NCI-H510A treated with DMSO at 0.1 percent for 48 hours (cell line): ENCODE results near the gene NAA10.
"Not testable (repeated sequence)": the region's sequence is repeated elsewhere in the genome, so short reads cannot be mapped to it uniquely, and the experiment has no call there.

Experiments used
- DNase-seq: peaks from one replicate; lab custom pipeline; 2025; lab: John Stamatoyannopoulos, UW

The NAA10 gene

DNA sequence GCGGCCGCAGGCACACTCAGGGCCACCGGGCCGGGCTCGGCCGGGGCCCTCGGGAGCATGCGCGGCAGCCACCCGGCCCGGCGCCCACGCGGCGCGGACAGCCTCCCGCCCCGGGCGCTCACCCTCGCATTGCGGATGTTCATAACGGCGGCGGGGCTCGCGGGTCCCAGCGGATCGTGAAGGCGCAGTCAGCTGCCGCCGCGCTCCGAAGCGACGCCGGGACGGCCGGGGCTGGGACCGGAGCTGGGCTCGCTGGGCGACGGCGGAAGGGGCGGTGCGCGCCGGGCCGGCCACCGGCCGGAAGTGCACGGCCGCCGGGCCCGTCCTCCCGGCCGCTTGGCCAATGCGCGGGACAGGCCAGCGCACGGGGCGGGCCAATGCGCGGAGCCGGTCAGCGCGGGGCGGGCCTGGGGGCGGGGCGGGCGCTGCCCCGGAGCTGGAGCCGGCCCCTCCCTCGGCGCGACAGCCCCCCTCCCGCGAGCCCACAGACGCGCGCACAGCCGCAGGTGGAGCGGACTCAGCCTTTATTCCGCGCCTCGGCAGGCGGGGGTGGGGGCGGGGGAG is at the start of gene NAA10:
Gene NAA10, minus strand, starts transcription at position 276 of the 564 bp plus-strand sequence. Its CDS starts 133 bp downstream, at position 143.
- peak; percentile 35 for DNase-seq

DNA sequence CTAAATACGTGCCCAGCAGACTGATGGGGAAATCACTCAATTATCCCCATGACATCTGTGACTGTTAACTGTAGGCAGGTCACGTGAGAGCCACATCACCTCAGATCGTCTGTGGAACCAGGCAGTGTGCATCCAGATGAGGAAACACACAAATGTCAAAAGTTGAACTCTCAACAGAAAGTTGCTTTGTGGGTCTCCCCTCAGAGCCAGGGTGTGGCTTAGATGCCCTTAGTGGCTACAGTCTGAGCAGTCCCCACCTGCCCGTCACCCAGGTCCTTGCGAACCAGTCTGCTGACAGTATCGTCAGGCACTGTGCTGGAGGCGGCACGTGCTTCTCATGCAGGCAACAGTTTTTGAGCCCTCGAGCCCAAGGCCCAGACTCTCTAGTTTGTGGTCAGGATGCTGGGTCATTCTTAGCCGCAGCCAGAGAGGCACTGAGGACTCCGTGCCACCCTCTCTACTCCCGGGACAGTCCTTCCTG is 48.5 kb upstream of the NAA10 start:
- no peak for DNase-seq

DNA sequence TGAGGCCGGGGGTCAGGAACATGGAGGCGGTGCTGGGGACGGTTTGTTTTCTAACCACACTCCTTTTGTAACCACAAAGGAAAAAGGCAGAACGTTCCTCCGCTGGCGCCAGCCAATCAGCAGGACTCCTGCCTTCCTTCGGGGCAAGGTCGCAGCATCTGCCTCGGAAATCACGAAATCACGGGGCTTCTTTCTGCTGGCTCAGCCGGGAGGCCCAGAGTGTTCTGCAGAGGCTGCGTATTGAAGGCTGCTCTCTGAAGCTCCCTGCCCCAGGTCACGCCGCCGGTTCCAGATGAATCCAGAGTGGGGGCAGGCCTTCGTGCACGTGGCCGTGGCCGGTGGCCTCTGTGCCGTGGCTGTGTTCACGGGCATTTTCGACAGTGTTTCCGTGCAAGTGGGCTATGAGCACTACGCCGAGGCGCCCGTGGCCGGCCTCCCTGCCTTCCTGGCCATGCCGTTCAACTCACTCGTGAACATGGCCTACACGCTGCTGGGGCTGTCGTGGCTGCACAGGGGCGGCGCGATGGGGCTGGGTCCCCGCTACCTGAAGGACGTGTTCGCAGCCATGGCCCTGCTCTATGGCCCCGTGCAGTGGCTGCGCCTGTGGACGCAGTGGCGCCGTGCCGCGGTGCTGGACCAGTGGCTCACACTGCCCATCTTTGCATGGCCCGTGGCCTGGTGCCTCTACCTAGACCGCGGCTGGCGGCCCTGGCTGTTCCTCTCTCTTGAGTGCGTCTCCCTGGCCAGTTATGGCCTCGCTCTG is 47.1 kb upstream of the NAA10 start:
- DNase-seq = no peak

DNA sequence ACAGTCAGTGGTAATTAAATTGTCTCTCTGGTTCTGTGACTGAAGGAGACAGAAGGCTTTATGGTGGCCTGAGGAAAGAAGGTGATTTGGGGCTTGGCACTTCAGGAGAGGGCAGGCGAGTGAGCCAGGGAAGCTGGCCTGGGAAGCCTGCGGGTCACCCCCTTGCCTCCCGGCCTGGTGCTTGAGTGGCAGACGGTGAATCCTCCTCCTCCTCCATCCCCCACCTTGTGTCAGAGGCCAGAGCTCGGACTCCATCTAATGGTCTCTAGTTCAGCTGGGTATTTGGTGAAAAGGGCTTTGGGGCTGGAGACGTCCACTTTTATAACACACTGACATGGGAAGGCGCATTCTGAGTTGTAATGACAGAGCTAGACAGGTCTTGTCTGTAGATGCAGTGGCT is 46.4 kb upstream of the NAA10 start:
- no peak for DNase-seq

DNA sequence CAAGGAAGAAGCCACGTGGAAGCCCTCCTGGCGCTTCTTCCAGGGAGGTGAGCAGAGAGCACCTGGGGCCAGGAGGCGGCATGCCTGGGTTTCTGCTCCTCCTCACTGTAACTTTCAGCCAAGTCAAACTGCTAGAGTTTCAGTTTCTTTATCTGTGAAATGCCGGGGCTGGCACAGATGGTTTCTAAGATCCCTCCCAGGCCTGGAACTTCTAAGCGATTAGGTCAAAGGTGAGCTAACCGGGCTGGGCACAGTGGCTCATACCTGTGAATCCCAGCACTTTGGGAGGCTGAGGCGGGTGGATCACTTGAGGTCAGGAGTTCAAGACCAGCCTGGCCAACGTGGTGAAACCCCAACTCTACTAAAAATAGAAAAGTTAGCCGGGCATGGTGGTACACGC is 45.6 kb upstream of the NAA10 start:
- DNase-seq = not testable (repeated sequence)

DNA sequence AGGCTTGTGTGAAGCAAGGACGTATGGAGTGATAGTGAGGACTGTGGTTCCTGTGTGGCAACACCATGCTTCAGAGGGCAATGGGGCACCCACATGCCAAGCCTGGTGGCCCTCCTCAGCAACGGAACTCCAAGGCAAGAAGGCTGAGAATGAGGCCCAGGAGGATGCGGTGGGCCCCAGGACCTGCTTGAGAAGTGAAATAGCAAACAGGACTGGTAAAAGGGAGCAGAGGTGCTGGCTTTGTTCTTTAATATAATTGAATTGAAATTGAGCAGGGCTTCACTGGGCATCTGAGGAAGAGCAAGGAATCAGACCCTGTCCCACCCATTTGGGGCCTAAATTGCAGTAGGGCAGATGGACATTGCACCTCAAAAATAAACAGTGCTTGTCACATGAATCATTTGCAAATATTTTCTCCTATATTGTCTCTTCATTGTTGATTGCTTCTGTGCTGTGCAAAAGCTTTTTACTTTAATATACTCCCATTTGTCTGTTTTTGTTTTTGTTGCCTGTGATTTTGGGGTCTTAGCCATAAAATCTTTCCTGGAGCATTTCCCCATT is 40.0 kb upstream of the NAA10 start:
- no peak for DNase-seq

DNA sequence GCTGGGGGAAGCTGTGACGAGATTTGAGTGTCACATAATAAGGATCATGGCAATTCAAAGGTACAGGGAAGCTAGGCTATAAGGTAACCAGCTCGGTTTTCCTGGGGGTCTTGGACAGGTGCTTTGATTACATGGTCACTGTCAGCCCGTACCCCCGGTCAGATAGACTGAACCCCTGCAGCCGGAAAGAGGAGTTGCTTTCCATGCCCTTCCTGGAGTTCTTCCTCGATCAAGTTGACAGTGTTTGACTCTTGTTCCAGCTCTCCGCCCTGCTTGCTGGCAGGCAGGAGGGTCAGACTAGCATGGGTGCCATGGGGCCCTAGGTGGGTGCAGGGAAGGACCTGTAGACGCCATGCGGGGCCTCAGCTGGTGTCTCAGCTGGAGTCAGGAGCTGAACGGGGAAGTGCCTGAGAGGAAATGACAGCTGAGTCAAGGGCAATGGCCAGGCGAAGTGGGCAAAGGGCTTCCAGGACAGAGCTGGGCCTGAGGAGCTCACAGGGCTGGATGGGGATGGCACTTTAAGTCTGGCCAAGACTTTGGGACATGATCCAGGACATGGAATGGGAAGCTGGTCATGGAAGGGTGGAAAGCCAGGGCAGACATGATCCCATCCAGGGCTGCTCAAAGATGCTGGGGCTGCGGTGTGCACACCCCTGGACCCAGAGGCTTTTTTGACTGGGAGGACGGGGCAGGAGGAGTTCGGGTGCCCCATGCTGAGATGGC is 39.3 kb upstream of the NAA10 start:
- no peak for DNase-seq

DNA sequence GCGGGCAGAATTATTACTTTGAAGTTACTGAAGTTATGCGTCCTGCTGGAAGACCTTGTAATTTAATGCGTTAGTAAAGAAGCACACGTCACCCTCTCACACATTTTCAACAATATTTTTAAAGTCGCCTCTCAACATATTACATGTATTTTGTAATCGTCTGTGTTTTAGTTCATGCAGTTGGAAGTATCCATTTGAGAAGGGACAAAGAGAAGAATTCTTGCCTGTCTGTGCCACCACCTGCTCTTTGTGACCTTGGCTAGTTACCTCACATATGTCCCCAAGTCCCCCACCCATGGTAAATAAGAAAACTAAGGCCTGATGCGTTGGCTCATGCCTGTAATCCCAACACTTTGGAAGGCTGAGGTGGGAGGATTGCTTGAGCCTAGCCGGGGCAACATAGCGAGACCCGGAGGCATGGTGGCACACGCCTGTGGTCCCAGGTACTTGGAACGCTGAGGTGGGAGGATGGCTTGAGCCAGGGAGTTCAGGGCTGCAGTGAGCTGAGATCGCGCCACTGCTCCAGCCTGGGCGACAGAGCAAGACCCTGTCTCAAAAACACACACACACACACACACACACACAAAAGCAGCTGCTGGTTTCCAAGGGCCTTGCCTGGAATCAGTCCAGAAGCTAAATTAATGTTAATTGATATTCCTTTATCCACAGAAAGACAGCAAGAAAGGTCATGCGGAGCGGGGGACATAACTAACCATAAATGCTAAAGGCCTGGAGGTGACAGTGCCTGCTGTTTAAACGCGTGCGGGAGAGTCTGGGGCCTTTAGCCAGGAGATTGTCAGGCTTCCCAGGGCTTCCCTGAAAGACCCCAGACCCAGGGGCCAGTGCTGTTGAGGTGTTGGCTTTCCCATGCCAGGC is 38.5 kb upstream of the NAA10 start:
- peak; percentile 6 for DNase-seq

DNA sequence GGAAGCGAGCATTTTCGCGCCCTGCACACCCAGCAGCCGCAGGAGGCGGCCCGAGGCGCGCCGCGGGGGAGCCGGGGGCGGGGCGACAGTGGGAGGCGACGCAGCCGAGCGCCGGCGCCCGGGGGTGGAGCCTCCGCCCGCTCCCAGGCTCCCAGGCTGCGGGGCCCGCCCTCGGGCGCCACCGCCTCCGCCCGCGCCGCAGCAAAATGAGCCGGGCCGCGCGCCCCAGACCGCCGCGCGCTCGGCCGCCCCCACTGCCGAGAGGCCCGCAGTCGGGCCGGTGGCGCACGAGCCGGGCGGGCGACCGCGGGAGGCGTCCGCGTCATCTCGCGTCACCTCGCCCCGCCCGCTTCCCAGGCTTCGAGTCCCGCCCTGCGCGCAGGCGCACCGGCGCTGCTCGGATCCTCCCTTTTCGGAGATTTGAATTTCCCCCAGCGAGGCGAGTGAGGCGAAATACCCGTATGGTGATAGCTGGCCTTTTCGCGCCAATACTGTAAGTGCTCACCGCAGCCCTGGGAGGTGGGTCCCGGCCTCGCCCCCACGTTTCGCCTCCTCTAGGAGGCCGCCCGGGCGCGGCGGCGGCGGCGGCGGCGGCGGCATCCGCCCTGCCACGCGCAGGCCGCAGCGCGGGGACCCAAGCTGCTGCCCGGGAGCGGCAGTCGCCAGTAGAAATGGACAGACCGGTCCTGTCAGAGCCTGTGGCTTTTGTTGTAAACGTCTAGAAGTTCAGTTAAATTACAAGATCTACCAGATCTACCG is 37.7 kb upstream of the NAA10 start, which contains the start of gene TMEM187:
Gene TMEM187, plus strand, starts transcription at position 387 of the 759 bp plus-strand sequence. CDS start 9,309 bp downstream, outside the sequence.
- DNase-seq = peak; percentile 84

DNA sequence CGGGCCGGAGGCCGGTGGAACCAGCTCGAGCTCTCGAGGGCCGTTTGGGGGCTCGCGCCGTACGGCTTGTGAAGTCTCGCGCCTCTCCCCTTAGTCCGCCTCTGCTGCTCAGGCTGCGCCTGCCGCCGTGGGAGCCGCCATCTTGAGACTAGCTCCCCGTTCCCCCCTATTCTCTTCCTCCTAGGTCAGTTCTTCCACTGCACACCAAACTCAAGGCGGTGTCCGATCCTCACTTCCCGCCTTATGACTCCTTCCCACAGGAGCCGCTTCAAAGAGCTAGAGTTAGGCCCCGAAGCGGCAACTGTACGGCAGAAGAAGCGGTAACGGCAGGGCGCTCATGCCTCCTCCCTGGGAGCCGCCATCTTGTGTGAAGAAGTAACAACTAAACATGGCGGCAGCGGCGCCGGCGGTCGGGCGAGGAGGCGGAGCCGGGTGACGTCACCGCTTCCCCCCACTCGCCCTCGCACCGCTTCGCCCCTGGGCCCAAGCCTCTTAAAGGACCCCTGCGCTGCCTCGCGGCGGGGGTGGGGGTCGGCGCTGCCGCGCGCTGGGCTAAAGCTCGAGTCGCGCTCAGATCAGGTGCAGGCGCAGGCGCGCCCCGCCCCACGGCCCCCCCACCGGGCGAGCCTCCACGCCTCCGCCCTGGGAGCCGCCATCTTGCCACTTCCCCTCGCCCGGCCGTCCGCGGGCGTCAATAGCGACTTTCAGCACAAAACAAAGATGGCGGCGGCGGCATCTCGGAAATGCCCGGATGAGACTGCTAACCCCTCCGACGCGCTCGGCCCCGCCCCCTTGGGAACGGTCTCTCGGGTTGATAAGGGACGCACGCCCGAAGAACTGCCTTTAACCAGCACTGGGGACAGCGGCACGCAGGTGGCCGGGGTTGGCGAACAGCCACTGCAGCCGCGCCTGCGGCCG is 36.9 kb upstream of the NAA10 start, which contains the start of gene HCFC1:
Gene HCFC1, minus strand, starts transcription at position 369 of the 918 bp plus-strand sequence. CDS start 978 bp downstream, outside the sequence.
- DNase-seq = peak; percentile 77

DNA sequence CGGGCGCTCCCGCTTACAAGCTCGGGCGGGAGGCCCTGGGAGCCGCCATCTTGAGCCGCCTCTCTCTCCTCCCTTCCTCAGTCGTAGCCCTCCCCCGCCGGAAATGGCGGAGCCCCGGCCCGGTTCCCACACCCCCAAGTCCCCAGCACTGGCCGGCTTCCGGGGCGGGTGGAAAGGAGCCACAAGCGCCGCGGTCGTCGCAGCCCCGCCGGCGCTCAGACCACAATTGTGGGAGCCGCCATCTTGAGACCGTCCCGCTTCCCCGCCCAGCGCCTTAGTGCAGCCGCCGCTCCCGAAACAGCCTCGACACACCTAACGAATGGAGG is 36.2 kb upstream of the NAA10 start:
- DNase-seq = peak; percentile 53

DNA sequence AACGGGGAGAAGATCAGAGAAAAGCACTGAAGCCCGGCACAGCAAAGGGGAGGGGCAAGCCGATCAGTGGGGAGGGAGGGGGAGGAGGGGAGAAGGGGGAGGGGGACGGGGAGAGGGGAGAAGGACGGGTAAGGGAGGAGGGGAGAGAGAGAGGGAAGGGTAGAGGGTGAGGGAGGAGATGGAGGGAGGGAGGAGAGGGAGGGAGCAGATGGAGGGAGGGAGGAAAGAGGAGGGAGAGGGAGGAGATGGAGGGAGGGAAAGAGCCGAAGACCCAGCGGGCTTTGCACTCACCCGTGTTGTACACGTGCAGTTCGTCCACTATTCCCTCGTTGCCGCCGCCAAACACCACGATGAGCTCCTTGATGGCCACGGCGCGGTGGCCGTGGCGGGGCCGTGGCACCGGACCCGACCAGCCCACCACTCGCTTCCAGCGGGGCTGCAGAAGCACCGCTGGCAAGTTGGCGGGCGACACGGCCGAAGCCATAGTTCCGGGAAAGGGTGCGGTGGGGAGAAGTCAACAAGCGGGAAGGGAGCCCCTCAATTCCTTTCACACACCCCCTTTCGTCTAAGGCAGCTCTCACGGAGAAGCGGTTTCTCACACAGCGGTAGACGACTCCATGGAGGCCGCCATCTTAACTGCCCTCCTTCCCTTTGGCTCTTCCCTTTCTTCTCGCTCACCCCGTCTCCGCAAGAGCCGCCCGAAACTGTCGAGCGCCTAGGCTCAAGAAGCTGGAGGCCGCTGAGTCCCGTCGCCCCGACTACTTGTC is 35.7 kb upstream of the NAA10 start:
- DNase-seq = peak; percentile 41

DNA sequence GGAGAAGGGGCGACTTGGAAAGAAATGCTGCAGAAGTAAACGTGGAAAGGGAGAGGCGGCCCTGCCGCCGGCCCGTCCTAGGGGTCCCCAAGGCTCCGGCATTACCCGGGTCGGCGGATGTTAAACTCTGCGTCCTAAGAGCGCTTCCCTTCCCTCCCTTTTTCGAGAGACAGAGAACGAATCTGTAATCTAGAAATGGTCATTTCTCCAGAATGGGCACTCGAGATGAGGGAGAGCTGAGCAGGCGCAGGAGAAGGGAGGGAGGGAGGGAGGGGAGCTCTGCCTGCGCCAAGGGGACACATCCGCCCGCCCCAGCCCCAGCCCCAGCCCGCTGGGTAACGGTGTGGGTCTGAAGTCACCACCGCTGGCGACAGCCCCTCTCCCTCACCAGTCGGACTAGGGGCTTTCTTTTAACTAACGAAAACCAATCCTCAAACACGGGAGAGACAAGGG is 35.1 kb upstream of the NAA10 start:
- no peak for DNase-seq

DNA sequence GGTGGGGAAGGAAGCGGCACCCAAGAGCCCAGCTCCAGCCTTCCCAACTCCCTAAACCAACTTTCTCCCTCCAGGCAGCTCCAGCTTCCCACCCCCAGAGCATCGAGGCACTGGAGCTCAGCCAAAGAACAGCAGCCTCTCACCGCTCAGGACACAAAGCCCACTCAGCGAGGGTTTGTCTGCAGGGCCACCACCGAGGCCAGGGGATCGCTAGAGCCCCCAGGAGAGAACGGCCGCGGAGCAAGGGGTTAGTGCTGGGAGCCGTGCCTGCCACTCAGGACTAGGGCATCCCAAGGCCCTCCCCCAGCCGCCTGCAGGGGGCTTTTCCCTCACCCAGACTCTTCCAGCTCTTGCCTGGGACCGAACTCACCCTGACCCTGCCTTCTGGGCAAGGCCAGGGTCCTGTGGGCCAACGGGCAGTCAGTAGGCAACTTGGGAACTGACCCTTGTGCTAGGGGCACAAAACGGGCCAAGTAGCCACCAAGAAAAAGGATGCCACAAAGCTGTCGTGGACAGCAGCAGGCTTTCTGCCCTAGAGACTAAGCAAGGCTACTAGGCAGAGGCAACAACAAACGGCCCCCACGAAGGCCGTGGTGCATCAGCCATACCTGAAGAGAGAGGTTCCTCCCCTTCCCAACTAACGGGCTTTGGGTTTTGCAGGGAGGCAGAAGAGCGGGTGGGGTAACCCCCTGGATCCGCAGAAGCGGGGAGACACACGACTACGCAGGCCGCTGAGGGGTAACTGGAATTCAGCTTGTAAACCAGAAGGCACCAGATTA is 34.5 kb upstream of the NAA10 start:
- DNase-seq = no peak

DNA sequence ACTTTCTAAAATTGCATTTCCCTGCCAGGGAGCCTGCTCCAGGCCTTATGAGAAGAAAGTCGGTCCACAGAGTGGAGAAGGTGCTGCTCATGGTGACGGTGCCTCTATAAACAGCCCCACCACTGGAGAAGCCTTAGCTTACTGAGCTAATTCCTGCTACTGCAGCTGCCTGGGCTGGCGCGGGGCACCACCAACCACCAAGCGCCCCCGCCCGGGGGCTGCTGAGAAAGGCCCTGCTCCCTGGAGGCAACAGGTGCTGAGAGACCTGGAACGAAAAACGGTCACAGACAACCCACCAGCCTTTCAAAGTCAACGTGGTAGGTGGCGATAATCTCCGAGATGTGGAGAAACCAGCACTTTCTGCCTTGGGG is 33.9 kb upstream of the NAA10 start:
- DNase-seq = no peak

DNA sequence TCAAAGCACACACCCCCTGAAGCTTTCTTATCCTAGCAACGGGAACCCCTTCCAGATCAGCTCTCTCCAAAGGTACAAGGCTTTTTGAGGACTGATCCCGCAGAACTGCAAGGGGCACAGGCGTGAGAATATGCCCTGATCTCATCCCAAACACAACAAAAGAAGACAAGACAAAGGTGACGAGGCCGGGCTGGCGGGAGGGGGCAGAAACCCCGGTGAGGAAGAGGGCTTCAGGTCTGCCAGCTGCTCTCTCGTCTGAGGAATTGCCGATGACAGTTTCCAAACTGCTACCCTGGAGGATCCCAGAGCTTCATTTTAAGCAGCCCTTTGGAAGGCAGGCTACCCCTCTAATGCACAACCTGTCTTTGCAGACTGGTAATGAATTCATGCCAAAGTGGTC is 33.4 kb upstream of the NAA10 start:
- no peak for DNase-seq

DNA sequence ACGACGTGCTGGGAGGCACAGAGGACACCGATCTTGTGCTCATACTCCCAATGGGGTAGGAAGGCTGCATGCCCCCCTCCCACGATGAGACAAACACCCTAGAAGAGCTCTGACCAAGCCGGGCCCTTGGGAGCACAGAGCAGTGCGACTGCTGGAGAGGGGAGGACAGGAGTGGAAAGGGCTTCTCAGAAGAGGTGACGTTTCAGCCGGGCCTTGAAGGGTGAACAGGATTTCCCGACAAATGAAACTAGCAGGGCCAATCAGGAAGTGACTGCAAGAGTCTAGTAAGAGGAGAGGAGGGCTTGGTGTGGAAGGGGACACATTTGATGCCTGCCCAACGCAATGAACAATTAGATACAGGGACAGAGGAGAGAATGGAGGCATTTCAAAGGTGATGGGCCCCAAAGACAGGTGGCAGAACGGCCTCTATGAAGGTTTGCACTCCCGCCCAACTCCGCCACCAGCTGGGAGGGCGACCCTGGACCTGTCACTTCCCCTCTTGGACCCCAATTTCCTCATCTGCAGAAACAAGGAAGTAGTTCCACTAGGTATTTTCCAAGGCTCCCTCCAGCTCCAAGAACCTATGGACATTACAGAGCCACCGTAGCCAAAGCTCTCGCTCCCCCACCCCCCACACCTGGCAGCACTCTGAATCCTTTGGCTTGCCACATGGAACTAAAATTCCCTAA is 32.8 kb upstream of the NAA10 start:
- DNase-seq = no peak
